ENCODE data around the gene RAD51B.

Gene RAD51B

GRCh38 chr14:68682166-68683103, 862.9 kb downstream of the RAD51B start:
- DNase-seq (ENCODE audit: low read depth in 2 of 2) = peak; percentile 28 to 36

- DNase-seq (ENCODE audit: low read depth in 2 of 2) = no peak
Observed at GRCh38 chr14:68683326-68683725, 863.7 kb downstream of the RAD51B start.

- no peak for DNase-seq (ENCODE audit: low read depth in 2 of 2)
Observed at GRCh38 chr14:68684466-68685418, 865.2 kb downstream of the RAD51B start.

GRCh38 chr14:68685419-68686204, 866.0 kb downstream of the RAD51B start:
- peak; percentile 70 to 75 for DNase-seq (ENCODE audit: low read depth in 2 of 2)

- DNase-seq (ENCODE audit: low read depth in 2 of 2) = no peak
Observed at GRCh38 chr14:68686205-68686465, 866.6 kb downstream of the RAD51B start.

GRCh38 chr14:68686724-68687123, 867.1 kb downstream of the RAD51B start:
- DNase-seq (ENCODE audit: low read depth in 2 of 2) = no peak

GRCh38 chr14:68687746-68688145, 868.2 kb downstream of the RAD51B start:
- no peak for DNase-seq (ENCODE audit: low read depth in 2 of 2)

GRCh38 chr14:68688872-68689371, 869.3 kb downstream of the RAD51B start:
- DNase-seq (ENCODE audit: low read depth in 2 of 2) = no peak

GRCh38 chr14:68689511-68689910, 869.9 kb downstream of the RAD51B start:
- no peak for DNase-seq (ENCODE audit: low read depth in 2 of 2)

GRCh38 chr14:68690089-68690958, 870.7 kb downstream of the RAD51B start:
- no peak for DNase-seq (ENCODE audit: low read depth in 2 of 2)

- DNase-seq (ENCODE audit: low read depth in 2 of 2) = no peak
Observed at GRCh38 chr14:68691031-68691791, 871.6 kb downstream of the RAD51B start.

- no peak for DNase-seq (ENCODE audit: low read depth in 2 of 2)
Observed at GRCh38 chr14:68691792-68692118, 872.2 kb downstream of the RAD51B start.

GRCh38 chr14:68692216-68692615, 872.6 kb downstream of the RAD51B start:
- no peak for DNase-seq (ENCODE audit: low read depth in 2 of 2)

- DNase-seq (ENCODE audit: low read depth in 2 of 2) = no peak
Observed at GRCh38 chr14:68692916-68693771, 873.6 kb downstream of the RAD51B start.

- no peak for DNase-seq (ENCODE audit: low read depth in 2 of 2)
Observed at GRCh38 chr14:68693926-68694325, 874.3 kb downstream of the RAD51B start.

- no peak for DNase-seq (ENCODE audit: low read depth in 2 of 2)
Observed at GRCh38 chr14:68694516-68695235, 875.1 kb downstream of the RAD51B start.

GRCh38 chr14:68695326-68695768, 875.8 kb downstream of the RAD51B start:
- DNase-seq (ENCODE audit: low read depth in 2 of 2) = peak; percentile 26 to 32

GRCh38 chr14:68695856-68696255, 876.3 kb downstream of the RAD51B start:
- no peak for DNase-seq (ENCODE audit: low read depth in 2 of 2)
